ENCODE data around the gene AJAP1. TPM values are rescaled to one million over a fixed set of nuclear protein-coding genes. Genes with fewer than 3 reads are reported as not detected.

Gene AJAP1
- total and polyA plus RNA-seq, 12 donors: 0.02 to 0.94 (median 0.09) TPM; not detected in 3

DNA sequence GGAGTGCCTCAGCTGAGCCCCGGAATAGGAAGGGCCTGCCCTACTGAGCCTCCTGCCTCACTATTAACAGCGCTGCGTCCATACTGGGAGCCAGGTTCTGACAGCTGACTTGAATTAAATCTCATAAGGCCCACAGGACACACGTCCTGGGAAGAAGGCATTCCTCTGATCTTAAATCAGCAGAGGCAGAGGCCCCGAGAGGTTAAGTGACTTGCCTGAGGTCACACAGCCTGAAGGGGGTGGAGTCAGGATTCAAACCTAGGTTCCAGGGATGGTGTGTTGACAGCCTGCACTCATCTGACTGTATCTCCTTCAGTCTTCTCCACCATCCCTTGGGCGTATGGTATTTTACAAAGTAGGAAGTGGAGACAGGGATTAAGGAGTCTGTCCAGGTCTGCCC lies 79.8 kb downstream of the AJAP1 start:
- TF ChIP-seq, protein P1, sequence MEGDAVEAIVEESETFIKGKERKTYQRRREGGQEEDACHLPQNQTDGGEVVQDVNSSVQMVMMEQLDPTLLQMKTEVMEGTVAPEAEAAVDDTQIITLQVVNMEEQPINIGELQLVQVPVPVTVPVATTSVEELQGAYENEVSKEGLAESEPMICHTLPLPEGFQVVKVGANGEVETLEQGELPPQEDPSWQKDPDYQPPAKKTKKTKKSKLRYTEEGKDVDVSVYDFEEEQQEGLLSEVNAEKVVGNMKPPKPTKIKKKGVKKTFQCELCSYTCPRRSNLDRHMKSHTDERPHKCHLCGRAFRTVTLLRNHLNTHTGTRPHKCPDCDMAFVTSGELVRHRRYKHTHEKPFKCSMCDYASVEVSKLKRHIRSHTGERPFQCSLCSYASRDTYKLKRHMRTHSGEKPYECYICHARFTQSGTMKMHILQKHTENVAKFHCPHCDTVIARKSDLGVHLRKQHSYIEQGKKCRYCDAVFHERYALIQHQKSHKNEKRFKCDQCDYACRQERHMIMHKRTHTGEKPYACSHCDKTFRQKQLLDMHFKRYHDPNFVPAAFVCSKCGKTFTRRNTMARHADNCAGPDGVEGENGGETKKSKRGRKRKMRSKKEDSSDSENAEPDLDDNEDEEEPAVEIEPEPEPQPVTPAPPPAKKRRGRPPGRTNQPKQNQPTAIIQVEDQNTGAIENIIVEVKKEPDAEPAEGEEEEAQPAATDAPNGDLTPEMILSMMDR (IDR thresholded peaks at IDR 0.05): no peak
- H3K4me3 ChIP-seq: no peak overlapping the region
- H3K4me1 ChIP-seq: peaks cover 0 to 8% (median 0%) of the 10 kb centered on the region in 9 donors
- ATAC-seq (no peak), DNase-seq (no peak)
- 68 to 69% methylated on average over 6 of the region's 6 CpGs for WGBS, 2 donors
- H3K27ac ChIP-seq: no peak overlapping the region
- no peaks in the 10 kb centered on the region for H3K36me3 ChIP-seq
- intact Hi-C loops (cut with DNase I): no loop called here
- H3K9me3 ChIP-seq: peaks cover 0 to 11% (median 0%) of the 10 kb centered on the region in 11 donors
- H3K27me3 ChIP-seq: peaks cover 0 to 58% (median 38%) of the 10 kb centered on the region in 7 donors

DNA sequence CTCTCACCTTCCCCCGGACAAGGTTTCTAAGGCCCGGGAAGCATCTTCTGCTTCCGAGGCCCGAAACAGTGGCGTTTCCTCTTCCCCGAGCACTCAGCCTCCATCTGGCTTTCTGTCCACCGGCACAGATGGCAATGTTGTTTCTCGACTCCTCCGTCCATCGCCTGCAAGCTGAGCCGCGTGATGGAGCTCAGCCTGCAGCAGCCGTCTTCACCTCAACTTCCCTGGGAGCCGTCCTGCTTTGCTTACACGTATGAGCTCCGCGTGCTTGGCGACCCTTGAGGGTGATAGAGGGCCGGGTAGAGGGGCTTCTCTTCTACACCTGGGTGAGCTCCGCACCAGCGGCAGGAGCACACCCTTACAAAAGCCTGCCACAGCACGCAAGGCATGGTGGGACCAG lies 80.4 kb downstream of the AJAP1 start:
- H3K4me1 ChIP-seq: peaks cover 0 to 8% (median 0%) of the 10 kb centered on the region in 9 donors
- DNase-seq: no peak
- H3K4me3 ChIP-seq: no peak overlapping the region
- no peak for ATAC-seq
- peaks cover 0 to 11% (median 0%) of the 10 kb centered on the region in 11 donors for H3K9me3 ChIP-seq
- peaks cover 0 to 58% (median 38%) of the 10 kb centered on the region in 7 donors for H3K27me3 ChIP-seq
- TF ChIP-seq, protein P1 (IDR thresholded peaks at IDR 0.05): no peak
- H3K36me3 ChIP-seq: no peaks in the 10 kb centered on the region
- no peak overlapping the region for H3K27ac ChIP-seq
- intact Hi-C loops (cut with DNase I): no loop called here
- WGBS, 2 donors: 80 to 81% methylated on average over 22 of the region's 22 CpGs

GRCh38 chr1:4736254-4736653 lies 81.8 kb downstream of the AJAP1 start:
- Histone ChIP-seq H3K4me1 (peaks cover 0 to 8% (median 0%) of the 10 kb centered on the region in 9 donors), H3K36me3 (no peaks in the 10 kb centered on the region), H3K9me3 (peaks cover 0 to 11% (median 0%) of the 10 kb centered on the region in 11 donors), H3K27me3 (peaks cover 0 to 57% (median 41%) of the 10 kb centered on the region in 7 donors), H3K27ac (no peak overlapping the region), H3K4me3 (peak overlapping the region in 1 of 10 donors; percentile 20)
- DNase-seq: no peak
- 47 to 53% methylated on average over 7 of the region's 7 CpGs for WGBS, 2 donors
- TF ChIP-seq, protein P1 (IDR thresholded peaks at IDR 0.05): no peak
- ATAC-seq: no peak
- intact Hi-C loops (cut with DNase I): no loop called here

GRCh38 chr1:4741876-4742423 lies 87.5 kb downstream of the AJAP1 start:
- no peak overlapping the region for H3K27ac ChIP-seq
- TF ChIP-seq, protein P1 (IDR thresholded peaks at IDR 0.05): no peak
- intact Hi-C loops (cut with DNase I): no loop called here
- ATAC-seq: no peak
- DNase-seq: no peak
- no peak overlapping the region for H3K4me3 ChIP-seq
- peaks cover 0 to under 1% (median 0%) of the 10 kb centered on the region in 9 donors for H3K4me1 ChIP-seq
- H3K36me3 ChIP-seq: no peaks in the 10 kb centered on the region
- peaks cover 0 to 11% (median 0%) of the 10 kb centered on the region in 11 donors for H3K9me3 ChIP-seq
- H3K27me3 ChIP-seq: peaks cover 0 to 32% (median 20%) of the 10 kb centered on the region in 7 donors
- WGBS, 2 donors: 59 to 64% methylated on average over 8 of the region's 8 CpGs

Measured in heart right ventricle (tissue), 16 donors.